Ascending aorta (tissue), 2 donors: ENCODE results near the gene ADAMTS14. TPM values are rescaled to one million over a fixed set of nuclear protein-coding genes. Genes with fewer than 3 reads are reported as not detected.
A peak's percentile ranks its signal among the peaks of the same experiment; 100 is the strongest.
"Not testable (repeated sequence)": the region's sequence is repeated elsewhere in the genome, so short reads cannot be mapped to it uniquely, and the experiment has no call there.

Experiments
- DNase-seq, 2 donors: peaks; one replicate each; pipeline ENCODE4 v3.0.0-alpha.2; 2019; ENCODE audit warnings: low spot score in 2 of 2
- H3K27ac ChIP-seq, 2 donors: fragments of 200-600 bp; sonication (generic); one replicate each; pipeline ENCODE4 v1.5.1; 2016 to 2017; ENCODE audit warnings: mild to moderate bottlenecking in 1 of 2
- H3K27me3 ChIP-seq: fragments of 200-600 bp; sonication (generic); one replicate; pipeline ENCODE4 v1.5.1; 2017
- H3K36me3 ChIP-seq, 2 donors: fragments of 200-600 bp; sonication (generic); one replicate each; pipeline ENCODE4 v1.5.1; 2016
- H3K4me1 ChIP-seq, 2 donors: fragments of 200-600 bp; sonication (generic); one replicate each; pipeline ENCODE4 v1.5.1; 2016 to 2017; ENCODE audit warnings: mild to moderate bottlenecking in 1 of 2
- H3K4me3 ChIP-seq, 2 donors: fragments of 200-600 bp; sonication (generic); one replicate each; pipeline ENCODE4 v1.5.1; 2016 to 2017; ENCODE audit warnings: mild to moderate bottlenecking in 1 of 2
- H3K9me3 ChIP-seq, 2 donors: fragments of 200-600 bp; sonication (generic); one replicate each; pipeline ENCODE4 v1.5.1; 2016
- intact Hi-C: fragments of 100-400 bp; cut with DNase I; formaldehyde crosslinking; loops from one replicate; pipeline ENCODE4 v1.15.1; 2023
- total RNA-seq: library from RNA; depleted of rRNA; stranded (reverse); fragments of >200 nt; gene quantifications from one replicate; pipeline ENCODE4 v1.1.0, GENCODE V29; 2016
- TF ChIP-seq, protein P1 (sequence below), 3 experiments: fragments of 200-600 bp in 2 of 3; fragments of 450-650 bp in 1 of 3; sonication (generic) in 2 of 3; IDR thresholded peaks; one replicate each; pipeline ENCODE4 v1.5.1; 2016 to 2019; ENCODE audit warnings: antibody characterized with exemption in 3 of 3, mild to moderate bottlenecking in 1 of 3, moderate library complexity in 1 of 3

ADAMTS14 gene
- total RNA-seq, 1 donor from 2014 or later, result 0.32 TPM

DNA sequence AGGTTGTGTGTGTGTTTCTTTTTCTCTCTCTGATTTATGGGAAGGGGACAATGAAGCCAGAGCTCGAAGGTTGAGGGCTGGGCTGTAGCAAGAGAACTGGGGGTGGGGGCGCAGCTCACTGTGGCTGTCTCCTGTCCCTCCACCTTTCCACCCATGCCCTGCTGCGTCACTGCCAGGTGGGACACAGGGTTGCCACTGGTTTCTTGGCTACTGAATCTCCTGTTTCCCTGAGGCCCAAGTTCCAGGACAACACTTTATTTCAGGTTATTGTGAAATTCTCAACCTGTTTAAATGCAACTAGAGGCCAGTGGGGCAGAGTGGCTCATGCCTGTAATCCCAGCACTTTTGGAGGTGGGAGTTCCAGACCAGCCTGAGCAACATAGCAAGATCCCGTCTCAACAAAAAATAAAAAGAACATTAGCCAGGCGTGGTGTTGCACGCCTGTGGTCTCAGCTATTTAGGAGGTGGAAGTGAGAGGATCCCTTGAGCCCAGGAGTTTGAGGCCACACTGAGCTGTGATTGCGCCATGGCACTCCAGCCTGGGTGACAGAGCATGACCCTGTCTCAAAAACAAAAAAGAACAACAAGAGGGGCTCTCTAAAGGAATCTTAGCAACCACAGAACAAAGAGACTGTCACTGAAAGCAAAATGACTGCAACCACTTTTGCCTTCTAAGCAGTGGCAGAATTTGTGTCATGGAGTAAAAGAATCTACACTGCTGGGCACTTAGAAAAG lies 90.3 kb downstream of the ADAMTS14 start:
- no peaks in the 10 kb centered on the region for H3K4me1 ChIP-seq
- H3K9me3 ChIP-seq, result no peaks in the 10 kb centered on the region
- no peaks in the 10 kb centered on the region for H3K36me3 ChIP-seq
- no peak overlapping the region for H3K27ac ChIP-seq
- H3K4me3 ChIP-seq, result no peak overlapping the region
- no peaks in the 10 kb centered on the region for H3K27me3 ChIP-seq
- DNase-seq, result no peak
- intact Hi-C loops, result no loop called here
- TF ChIP-seq, protein P1, sequence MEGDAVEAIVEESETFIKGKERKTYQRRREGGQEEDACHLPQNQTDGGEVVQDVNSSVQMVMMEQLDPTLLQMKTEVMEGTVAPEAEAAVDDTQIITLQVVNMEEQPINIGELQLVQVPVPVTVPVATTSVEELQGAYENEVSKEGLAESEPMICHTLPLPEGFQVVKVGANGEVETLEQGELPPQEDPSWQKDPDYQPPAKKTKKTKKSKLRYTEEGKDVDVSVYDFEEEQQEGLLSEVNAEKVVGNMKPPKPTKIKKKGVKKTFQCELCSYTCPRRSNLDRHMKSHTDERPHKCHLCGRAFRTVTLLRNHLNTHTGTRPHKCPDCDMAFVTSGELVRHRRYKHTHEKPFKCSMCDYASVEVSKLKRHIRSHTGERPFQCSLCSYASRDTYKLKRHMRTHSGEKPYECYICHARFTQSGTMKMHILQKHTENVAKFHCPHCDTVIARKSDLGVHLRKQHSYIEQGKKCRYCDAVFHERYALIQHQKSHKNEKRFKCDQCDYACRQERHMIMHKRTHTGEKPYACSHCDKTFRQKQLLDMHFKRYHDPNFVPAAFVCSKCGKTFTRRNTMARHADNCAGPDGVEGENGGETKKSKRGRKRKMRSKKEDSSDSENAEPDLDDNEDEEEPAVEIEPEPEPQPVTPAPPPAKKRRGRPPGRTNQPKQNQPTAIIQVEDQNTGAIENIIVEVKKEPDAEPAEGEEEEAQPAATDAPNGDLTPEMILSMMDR (IDR thresholded peaks at IDR 0.05), result no peak

DNA sequence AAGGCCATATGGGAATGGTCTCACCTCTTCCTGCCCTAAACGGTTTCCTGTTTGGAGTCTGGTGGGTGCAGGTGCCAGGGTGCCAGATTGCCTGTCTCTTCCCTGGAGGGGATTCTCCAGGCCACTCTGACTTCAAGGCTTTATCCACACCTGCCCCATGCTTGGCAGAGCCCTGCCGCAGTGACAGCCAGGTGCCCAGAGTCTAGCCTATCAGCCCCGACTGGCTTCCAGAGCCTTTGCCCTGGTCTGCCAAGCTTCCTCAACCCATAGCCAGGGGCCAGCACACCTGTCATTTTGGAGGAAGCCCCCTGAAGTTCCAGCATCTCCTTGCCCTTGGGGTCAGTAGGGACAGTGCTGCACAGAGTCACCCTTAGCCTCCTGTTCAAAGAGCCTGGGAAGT lies 91.3 kb downstream of the ADAMTS14 start:
- no peaks in the 10 kb centered on the region for H3K36me3 ChIP-seq
- no peak overlapping the region for H3K27ac ChIP-seq
- no peaks in the 10 kb centered on the region for H3K27me3 ChIP-seq
- no peak overlapping the region for H3K4me3 ChIP-seq
- TF ChIP-seq, protein P1 (IDR thresholded peaks at IDR 0.05), result no peak
- no peak for DNase-seq
- H3K9me3 ChIP-seq, result no peaks in the 10 kb centered on the region
- intact Hi-C loops, result no loop called here
- no peaks in the 10 kb centered on the region for H3K4me1 ChIP-seq

DNA sequence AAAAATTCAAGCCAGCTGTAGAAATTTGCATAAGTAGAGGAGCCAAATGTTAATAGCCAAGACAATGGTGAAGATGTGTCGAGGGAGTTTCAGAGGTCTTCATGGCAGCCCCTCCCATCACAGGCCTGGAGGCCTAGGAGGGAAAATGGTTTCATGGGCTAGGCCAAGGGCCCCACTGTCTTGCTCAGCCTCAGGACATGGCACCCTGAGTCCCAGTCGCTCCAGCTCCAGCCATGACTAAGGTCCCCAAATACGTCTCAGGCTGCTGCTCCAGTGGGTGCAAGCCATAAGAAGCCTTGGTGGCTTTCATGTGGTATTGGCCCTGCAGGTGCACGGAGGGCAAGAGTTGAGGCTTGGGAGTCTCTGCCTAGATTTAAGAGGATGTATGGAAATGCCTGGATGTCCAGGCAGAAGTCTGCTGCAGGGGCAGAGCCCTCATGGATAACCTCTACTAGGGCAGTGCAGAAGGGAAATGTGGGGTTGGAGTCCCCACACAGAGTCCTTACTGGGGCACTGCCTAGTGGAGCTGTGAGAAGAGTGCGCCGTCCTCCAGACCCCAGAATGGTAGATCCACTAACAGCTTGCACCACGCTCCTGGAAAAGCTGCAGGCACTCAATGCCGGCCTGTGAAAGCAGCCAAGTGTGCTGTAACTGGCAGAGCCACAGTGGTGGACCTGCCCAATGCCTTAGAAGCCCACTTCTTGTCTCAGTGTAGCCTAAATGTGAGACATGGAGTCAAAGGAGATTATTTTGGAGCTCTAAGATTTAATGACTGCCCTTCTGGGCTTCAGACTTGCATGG lies 93.7 kb downstream of the ADAMTS14 start:
- Histone ChIP-seq H3K27me3 (no peaks in the 10 kb centered on the region), H3K27ac (no peak overlapping the region), H3K9me3 (no peaks in the 10 kb centered on the region), H3K36me3 (no peaks in the 10 kb centered on the region), H3K4me1 (no peaks in the 10 kb centered on the region), H3K4me3 (no peak overlapping the region)
- TF ChIP-seq, protein P1 (IDR thresholded peaks at IDR 0.05), result no peak
- intact Hi-C loops, result no loop called here
- peak in 1 of 2 donors; percentile 30 for DNase-seq

DNA sequence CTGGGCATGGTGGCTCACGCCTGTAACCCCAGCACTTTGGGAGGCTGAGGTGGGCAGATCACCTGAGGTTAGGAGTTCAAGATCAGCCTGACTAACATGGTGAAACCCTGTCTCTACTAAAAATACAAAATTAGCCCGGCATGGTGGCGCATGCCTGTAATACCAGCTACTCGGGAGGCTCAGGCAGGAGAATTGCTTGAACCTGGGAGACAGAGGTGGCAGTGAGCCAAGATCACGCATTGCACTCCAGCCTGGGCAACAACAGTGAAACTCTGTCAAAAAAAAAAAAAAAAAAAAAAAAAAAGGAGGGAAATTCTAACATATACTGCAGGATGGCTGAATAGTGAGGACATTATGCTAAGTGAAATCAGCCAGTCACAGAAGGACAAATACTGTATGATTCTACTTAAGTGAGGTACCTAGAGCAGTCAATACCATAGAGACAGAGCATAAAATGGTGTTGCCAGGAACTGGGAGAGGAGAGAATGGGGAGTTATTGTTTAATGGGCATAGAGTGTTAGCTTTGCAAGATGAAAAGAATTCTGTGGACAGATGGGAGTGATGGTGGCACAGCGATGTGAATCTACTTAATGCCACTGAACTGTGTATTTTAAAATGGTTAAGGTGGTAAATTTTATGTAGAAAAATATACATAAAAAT lies 95.8 kb downstream of the ADAMTS14 start:
- H3K4me1 ChIP-seq, intact Hi-C loops, H3K9me3 ChIP-seq, H3K36me3 ChIP-seq, H3K27ac ChIP-seq, H3K27me3 ChIP-seq, H3K4me3 ChIP-seq: not testable (repeated sequence)
- DNase-seq, result peak in 1 of 2 donors; percentile 3

DNA sequence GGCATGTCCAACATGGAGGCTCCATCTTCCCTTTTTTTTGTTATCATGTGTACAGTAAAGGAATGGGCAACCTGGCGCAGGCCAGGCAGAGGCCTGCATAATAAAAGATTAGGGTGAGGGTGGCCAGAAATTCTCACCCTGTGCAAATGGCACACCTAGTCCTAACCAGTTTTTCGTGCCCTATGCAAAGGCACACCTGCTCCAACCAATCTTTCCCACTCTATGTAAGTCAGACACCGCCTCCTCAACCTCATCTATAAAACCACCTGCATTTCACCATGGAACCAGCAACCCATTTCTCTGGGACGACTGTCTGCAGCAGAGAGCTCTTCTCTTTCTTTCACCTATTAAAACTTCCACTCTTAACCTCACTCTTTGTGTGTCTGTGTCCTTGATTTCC lies 96.8 kb downstream of the ADAMTS14 start:
- Histone ChIP-seq H3K4me3 (no peak overlapping the region), H3K36me3 (no peaks in the 10 kb centered on the region), H3K27ac (no peak overlapping the region), H3K9me3 (no peaks in the 10 kb centered on the region), H3K4me1 (no peaks in the 10 kb centered on the region), H3K27me3 (no peaks in the 10 kb centered on the region)
- TF ChIP-seq, protein P1 (IDR thresholded peaks at IDR 0.05), result no peak
- intact Hi-C loops, result no loop called here
- peak in 1 of 2 donors; percentile 25 for DNase-seq

DNA sequence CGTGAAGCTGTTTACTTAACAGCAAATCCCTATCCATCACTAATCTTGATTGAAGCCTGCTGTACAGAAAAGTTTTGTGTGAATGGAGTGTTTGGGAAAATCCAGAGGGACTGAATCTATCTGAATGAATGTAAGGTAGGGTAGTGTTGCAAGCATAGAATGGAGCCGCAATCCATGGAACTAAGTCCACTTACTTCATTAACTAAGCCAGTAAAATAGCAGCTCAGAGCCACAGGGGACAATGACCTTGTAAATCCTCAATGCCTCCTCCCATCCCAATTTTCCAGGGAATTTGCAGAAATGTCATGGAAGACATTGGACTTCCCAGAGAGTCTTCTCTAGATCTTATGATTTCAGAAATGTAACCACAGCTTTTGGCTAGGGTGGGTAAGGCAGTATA lies 97.7 kb downstream of the ADAMTS14 start:
- Histone ChIP-seq H3K4me3 (no peak overlapping the region), H3K36me3 (no peaks in the 10 kb centered on the region), H3K27me3 (no peaks in the 10 kb centered on the region), H3K4me1 (no peaks in the 10 kb centered on the region), H3K27ac (no peak overlapping the region), H3K9me3 (no peaks in the 10 kb centered on the region)
- no peak for DNase-seq
- intact Hi-C loops, result no loop called here
- TF ChIP-seq, protein P1 (IDR thresholded peaks at IDR 0.05), result no peak

DNA sequence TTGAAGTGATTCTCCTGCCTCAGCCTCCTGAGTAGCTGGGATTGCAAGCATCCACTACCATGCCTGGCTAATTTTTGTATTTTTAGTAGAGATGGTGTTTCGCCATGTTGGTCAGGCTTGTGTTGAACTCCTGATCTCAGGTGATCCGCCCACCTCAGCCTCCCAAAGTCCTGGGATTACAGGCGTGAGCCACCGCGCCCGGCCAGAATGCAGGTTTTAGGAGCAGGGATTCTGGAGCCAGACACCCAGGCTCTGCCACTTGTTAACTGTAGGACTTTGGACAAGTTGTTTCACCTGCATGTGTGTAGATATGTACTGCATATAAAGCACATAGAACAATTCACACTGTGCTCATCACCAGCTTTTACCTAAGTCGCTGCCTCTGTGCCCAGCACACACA lies 98.2 kb downstream of the ADAMTS14 start:
- H3K27ac ChIP-seq, H3K9me3 ChIP-seq, H3K4me3 ChIP-seq, H3K4me1 ChIP-seq, H3K36me3 ChIP-seq, H3K27me3 ChIP-seq, intact Hi-C loops: not testable (repeated sequence)
- peak in 1 of 2 donors; percentile 24 for DNase-seq
